GM10847 (cell line): ENCODE measurements around the gene ALDH3A2.
A peak's percentile ranks its signal among the peaks of the same experiment; 100 is the strongest.

Source experiments
- POLR2A ChIP-seq: IDR thresholded peaks from 2 replicates; pipeline ENCODE4 v1.6.1; 2011; ENCODE audit not compliant: insufficient read length; ENCODE audit errors: extremely low read depth

Gene ALDH3A2

GRCh38 chr17:19648475-19649273 lies at the start of gene ALDH3A2:
Gene ALDH3A2, plus strand, starts transcription at chr17:19648751. Its CDS starts 221 bp downstream, at chr17:19648972.
- peak; percentile 81 for TF ChIP-seq POLR2A

- no peak for TF ChIP-seq POLR2A
Observed at GRCh38 chr17:19610311-19610710, 38.2 kb upstream of the ALDH3A2 start.

- no peak for TF ChIP-seq POLR2A
Observed at GRCh38 chr17:19610879-19611278, 37.7 kb upstream of the ALDH3A2 start.

- no peak for TF ChIP-seq POLR2A
Observed at GRCh38 chr17:19613979-19614378, 34.6 kb upstream of the ALDH3A2 start.

- no peak for TF ChIP-seq POLR2A
Observed at GRCh38 chr17:19614900-19615299, 33.7 kb upstream of the ALDH3A2 start.

GRCh38 chr17:19618015-19618414 lies 30.5 kb upstream of the ALDH3A2 start:
- no peak for TF ChIP-seq POLR2A

- TF ChIP-seq POLR2A = no peak
Observed at GRCh38 chr17:19619705-19620325, 28.7 kb upstream of the ALDH3A2 start.

GRCh38 chr17:19621697-19622096 lies 26.9 kb upstream of the ALDH3A2 start:
- TF ChIP-seq POLR2A = no peak

GRCh38 chr17:19626079-19626478 lies 22.5 kb upstream of the ALDH3A2 start:
- TF ChIP-seq POLR2A = no peak

GRCh38 chr17:19629449-19629848 lies 19.1 kb upstream of the ALDH3A2 start:
- TF ChIP-seq POLR2A = no peak

- no peak for TF ChIP-seq POLR2A
Observed at GRCh38 chr17:19630035-19630434, 18.5 kb upstream of the ALDH3A2 start.

GRCh38 chr17:19630661-19631060 lies 17.9 kb upstream of the ALDH3A2 start:
- TF ChIP-seq POLR2A = no peak

- TF ChIP-seq POLR2A = no peak
Observed at GRCh38 chr17:19631905-19632304, 16.6 kb upstream of the ALDH3A2 start.

GRCh38 chr17:19641687-19642372 lies 6.7 kb upstream of the ALDH3A2 start:
- TF ChIP-seq POLR2A = no peak

- no peak for TF ChIP-seq POLR2A
Observed at GRCh38 chr17:19642373-19642893, 6.1 kb upstream of the ALDH3A2 start.

GRCh38 chr17:19644493-19645210 lies 3.9 kb upstream of the ALDH3A2 start:
- no peak for TF ChIP-seq POLR2A

GRCh38 chr17:19645734-19646201 lies 2.8 kb upstream of the ALDH3A2 start:
- TF ChIP-seq POLR2A = no peak
